SK-N-MC (cell line): Measurements from ENCODE around the gene ASGR2.
A peak's percentile ranks its signal among the peaks of the same experiment; 100 is the strongest.
"Not testable (repeated sequence)": the region's sequence is repeated elsewhere in the genome, so short reads cannot be mapped to it uniquely, and the experiment has no call there.

Experiments used
- DNase-seq: peaks from one replicate; pipeline ENCODE4 v3.0.0-alpha.2; 2011; ENCODE audit warnings: low read depth, low spot score
- H3K27ac ChIP-seq: fragments of 200-600 bp; sonication (generic); 2 replicates; pipeline ENCODE4 v1.5.1; 2016; ENCODE audit warnings: mixed run types
- H3K36me3 ChIP-seq: fragments of 200-600 bp; sonication (generic); 2 replicates; pipeline ENCODE4 v1.6.1; 2017; ENCODE audit warnings: antibody characterized with exemption, low read length, mixed read lengths; ENCODE audit not compliant: insufficient read depth
- H3K4me3 ChIP-seq: fragments of 200-600 bp; sonication (generic); 2 replicates; pipeline ENCODE4 v1.5.1; 2016
- H3K9ac ChIP-seq: fragments of 200-600 bp; sonication (generic); 2 replicates; pipeline ENCODE4 v1.8.0; 2017; ENCODE audit warnings: mixed run types, mixed read lengths; ENCODE audit not compliant: insufficient read length
- H3K9me3 ChIP-seq: fragments of 200-600 bp; sonication (generic); 2 replicates; pipeline ENCODE4 v1.6.1; 2017; ENCODE audit warnings: low read depth, mild to moderate bottlenecking, antibody characterized with exemption, low read length, moderate library complexity, mixed read lengths
- EZH2 ChIP-seq: fragments of 200-600 bp; sonication (generic); IDR thresholded peaks from one replicate; pipeline ENCODE4 v1.6.1; 2017; ENCODE audit warnings: antibody characterized with exemption
- FOXP2 ChIP-seq: optimal IDR thresholded peaks from 2 replicates; pipeline ENCODE3; 2011; ENCODE audit warnings: mild to moderate bottlenecking, moderate library complexity; ENCODE audit not compliant: insufficient read depth; ENCODE audit errors: extremely low read length, control extremely low read depth
- POLR2AphosphoS5 ChIP-seq: IDR thresholded peaks from 2 replicates; pipeline ENCODE4 v1.6.1; 2012; ENCODE audit warnings: mild to moderate bottlenecking, low read depth, low read length, borderline replicate concordance

Gene ASGR2

GRCh38 chr17:7097940-7098339, 16.7 kb downstream of the ASGR2 start:
- TF ChIP-seq FOXP2, result no peak
- peak overlapping the region; percentile 59 for H3K9ac ChIP-seq
- H3K4me3 ChIP-seq, result peak overlapping the region; percentile 56
- no peaks in the 10 kb centered on the region for H3K9me3 ChIP-seq
- no peaks in the 10 kb centered on the region for H3K36me3 ChIP-seq
- peak overlapping the region; percentile 89 for H3K27ac ChIP-seq
- DNase-seq, result peak; percentile 8

GRCh38 chr17:7095625-7096024, 19.0 kb downstream of the ASGR2 start:
- no peaks in the 10 kb centered on the region for H3K9me3 ChIP-seq
- no peak overlapping the region for H3K4me3 ChIP-seq
- H3K36me3 ChIP-seq, result no peaks in the 10 kb centered on the region
- no peak for DNase-seq
- no peak overlapping the region for H3K27ac ChIP-seq
- TF ChIP-seq POLR2AphosphoS5 (no peak), EZH2 (no peak), FOXP2 (no peak)
- no peak overlapping the region for H3K9ac ChIP-seq

GRCh38 chr17:7094652-7095019, 20.0 kb downstream of the ASGR2 start:
- H3K9ac ChIP-seq, result no peak overlapping the region
- DNase-seq, result no peak
- H3K27ac ChIP-seq, result no peak overlapping the region
- no peak for TF ChIP-seq POLR2AphosphoS5
- H3K36me3 ChIP-seq, result no peaks in the 10 kb centered on the region
- no peaks in the 10 kb centered on the region for H3K9me3 ChIP-seq
- H3K4me3 ChIP-seq, result no peak overlapping the region

GRCh38 chr17:7091311-7092005, 23.2 kb downstream of the ASGR2 start:
- not testable (repeated sequence) for DNase-seq, H3K4me3 ChIP-seq

GRCh38 chr17:7089570-7089969, 25.1 kb downstream of the ASGR2 start:
- H3K9ac ChIP-seq, H3K27ac ChIP-seq, H3K9me3 ChIP-seq, H3K4me3 ChIP-seq, H3K36me3 ChIP-seq, DNase-seq: not testable (repeated sequence)

More at GRCh38 chr17:7091311-7092005, 23.2 kb downstream of the ASGR2 start:
- H3K27ac ChIP-seq, H3K9me3 ChIP-seq, H3K9ac ChIP-seq, H3K36me3 ChIP-seq: not testable (repeated sequence)

- not testable (repeated sequence) for H3K9me3 ChIP-seq, H3K9ac ChIP-seq, H3K36me3 ChIP-seq, H3K4me3 ChIP-seq, H3K27ac ChIP-seq, DNase-seq
These were observed 26.2 kb downstream of the ASGR2 start for GRCh38 chr17:7088442-7088841.

- TF ChIP-seq EZH2 (no peak), FOXP2 (no peak), POLR2AphosphoS5 (no peak)
- Histone ChIP-seq H3K4me3 (no peak overlapping the region), H3K9me3 (no peaks in the 10 kb centered on the region), H3K9ac (no peak overlapping the region), H3K36me3 (no peaks in the 10 kb centered on the region), H3K27ac (no peak overlapping the region)
- DNase-seq, result no peak
These were observed 30.5 kb downstream of the ASGR2 start for GRCh38 chr17:7084088-7084487.

- Histone ChIP-seq H3K9me3 (no peaks in the 10 kb centered on the region), H3K36me3 (no peaks in the 10 kb centered on the region), H3K4me3 (no peak overlapping the region), H3K9ac (no peak overlapping the region), H3K27ac (no peak overlapping the region)
- TF ChIP-seq FOXP2 (no peak), POLR2AphosphoS5 (no peak), EZH2 (no peak)
- no peak for DNase-seq
These were observed 31.0 kb downstream of the ASGR2 start for GRCh38 chr17:7083592-7083991.

- TF ChIP-seq POLR2AphosphoS5, result no peak
- TF ChIP-seq FOXP2, result no peak
- no peak for TF ChIP-seq EZH2
- H3K4me3 ChIP-seq, result no peak overlapping the region
- no peaks in the 10 kb centered on the region for H3K36me3 ChIP-seq
- H3K27ac ChIP-seq, result no peak overlapping the region
- no peaks in the 10 kb centered on the region for H3K9me3 ChIP-seq
- H3K9ac ChIP-seq, result no peak overlapping the region
- no peak for DNase-seq
These were observed 33.1 kb downstream of the ASGR2 start for GRCh38 chr17:7081341-7082062.
